Measurements from ENCODE around the gene MIPEP. TPM values are rescaled to one million over a fixed set of nuclear protein-coding genes. Genes with fewer than 3 reads are reported as not detected.
"Not testable (repeated sequence)": the region's sequence is repeated elsewhere in the genome, so short reads cannot be mapped to it uniquely, and the experiment has no call there.

Gene MIPEP
- total RNA-seq, 2 donors from 2014 or later = 60.4 to 107 TPM

GRCh38 chr13:23898101-23898500, 8.9 kb upstream of the MIPEP start:
- Histone ChIP-seq H3K4me3 (no peak overlapping the region), H3K27ac (no peak overlapping the region), H3K36me3 (no peaks in the 10 kb centered on the region), H3K4me1 (peaks cover 0 to 1% of the 10 kb centered on the region in 2 donors), H3K9me3 (no peaks in the 10 kb centered on the region), H3K27me3 (no peaks in the 10 kb centered on the region)
- no peak for TF ChIP-seq CTCF (IDR thresholded peaks at IDR 0.05)
- DNase-seq (ENCODE audit: low spot score) = no peak

GRCh38 chr13:23897452-23897919, 8.3 kb upstream of the MIPEP start, which contains the start of gene C1QTNF9B:
Gene C1QTNF9B, minus strand, starts transcription at chr13:23897502.
- H3K9me3 ChIP-seq; DNase-seq (ENCODE audit: low spot score); H3K4me1 ChIP-seq; H3K27me3 ChIP-seq; H3K36me3 ChIP-seq; H3K27ac ChIP-seq; H3K4me3 ChIP-seq: not testable (repeated sequence)

- not testable (repeated sequence) for H3K4me3 ChIP-seq; H3K9me3 ChIP-seq; H3K27ac ChIP-seq; H3K36me3 ChIP-seq; DNase-seq (ENCODE audit: low spot score); H3K27me3 ChIP-seq; H3K4me1 ChIP-seq
Measured at GRCh38 chr13:23894746-23895145, 5.5 kb upstream of the MIPEP start.

- not testable (repeated sequence) for H3K36me3 ChIP-seq, H3K27ac ChIP-seq, H3K9me3 ChIP-seq
Measured at GRCh38 chr13:23893791-23894190, 4.6 kb upstream of the MIPEP start.

GRCh38 chr13:23889615-23890607, 711 bp upstream of the MIPEP start:
- peaks cover 2% of the 10 kb centered on the region for H3K36me3 ChIP-seq
- no peaks in the 10 kb centered on the region for H3K27me3 ChIP-seq
- no peak for DNase-seq (ENCODE audit: low spot score)
- H3K4me1 ChIP-seq = peaks cover 0 to 10% of the 10 kb centered on the region in 2 donors
- peak overlapping the region; percentile 87 to 97 for H3K4me3 ChIP-seq
- no peaks in the 10 kb centered on the region for H3K9me3 ChIP-seq
- peak in 1 of 2 donors; percentile 2 for TF ChIP-seq CTCF (IDR thresholded peaks at IDR 0.05)
- peak overlapping the region; percentile 91 to 94 for H3K27ac ChIP-seq

More at GRCh38 chr13:23893791-23894190, 4.6 kb upstream of the MIPEP start:
- not testable (repeated sequence) for H3K4me1 ChIP-seq; H3K4me3 ChIP-seq; H3K27me3 ChIP-seq; DNase-seq (ENCODE audit: low spot score)

- peak overlapping the region; percentile 15 to 58 for H3K27ac ChIP-seq
- H3K27me3 ChIP-seq; H3K9me3 ChIP-seq; H3K4me1 ChIP-seq; DNase-seq (ENCODE audit: low spot score); H3K36me3 ChIP-seq; H3K4me3 ChIP-seq: not testable (repeated sequence)
Measured at GRCh38 chr13:23884361-23884760, 4.8 kb downstream of the MIPEP start.

GRCh38 chr13:23883255-23883654, 5.9 kb downstream of the MIPEP start:
- peaks cover 16% of the 10 kb centered on the region for H3K36me3 ChIP-seq
- DNase-seq (ENCODE audit: low spot score) = no peak
- peaks cover 0 to 5% of the 10 kb centered on the region in 2 donors for H3K4me1 ChIP-seq

GRCh38 chr13:23881402-23881800, 7.8 kb downstream of the MIPEP start:
- H3K4me1 ChIP-seq; H3K9me3 ChIP-seq; H3K4me3 ChIP-seq; H3K27me3 ChIP-seq; H3K27ac ChIP-seq; DNase-seq (ENCODE audit: low spot score): not testable (repeated sequence)
- H3K36me3 ChIP-seq = peaks cover 21% of the 10 kb centered on the region

More at GRCh38 chr13:23883255-23883654, 5.9 kb downstream of the MIPEP start:
- H3K9me3 ChIP-seq = no peaks in the 10 kb centered on the region
- no peak overlapping the region for H3K27ac ChIP-seq
- H3K27me3 ChIP-seq = no peaks in the 10 kb centered on the region
- no peak for TF ChIP-seq CTCF (IDR thresholded peaks at IDR 0.05)
- H3K4me3 ChIP-seq = no peak overlapping the region

- H3K27me3 ChIP-seq; H3K4me3 ChIP-seq; DNase-seq (ENCODE audit: low spot score); H3K27ac ChIP-seq; H3K4me1 ChIP-seq; H3K9me3 ChIP-seq: not testable (repeated sequence)
- H3K36me3 ChIP-seq = peaks cover 21% of the 10 kb centered on the region
Measured at GRCh38 chr13:23880493-23881401, 8.5 kb downstream of the MIPEP start.
